Lower leg skin (tissue), 3 donors: ENCODE results near the gene OLFML1.

Experiments
- CTCF ChIP-seq, 3 donors: fragments of 450-650 bp; IDR thresholded peaks; one replicate each; pipeline ENCODE4 v1.5.1; 2016; ENCODE audit warnings: antibody characterized with exemption in 3 of 3, mild to moderate bottlenecking in 3 of 3, moderate library complexity in 2 of 3
- POLR2A ChIP-seq, 2 donors: fragments of 450-650 bp; IDR thresholded peaks; one replicate each; pipeline ENCODE4 v1.6.1; 2016 to 2017; ENCODE audit warnings: antibody characterized with exemption in 2 of 2, mild to moderate bottlenecking in 1 of 2, moderate library complexity in 1 of 2

- no peak for TF ChIP-seq CTCF (IDR thresholded peaks at IDR 0.05)
- no peak for TF ChIP-seq POLR2A (IDR thresholded peaks at IDR 0.05)
Observed at GRCh38 chr11:7451952-7452494, 33.3 kb upstream of the OLFML1 start.
